Cardiac muscle cell (in vitro differentiated cells and primary cell): ENCODE results near the gene NFATC1. TPM values are rescaled to one million over a fixed set of nuclear protein-coding genes. Genes with fewer than 3 reads are reported as not detected.

Experiments used
- DNase-seq, 2 donors: peaks; one replicate each; pipeline versions ENCODE4 v3.0.0 to v3.0.0-alpha.2; 2010 to 2017; ENCODE audit warnings: low read depth in 1 of 2, low spot score in 1 of 2
- H3K27ac ChIP-seq: fragments of 200-600 bp; sonication (generic); 2 replicates; pipeline ENCODE4 v1.5.1; 2016
- H3K27me3 ChIP-seq: fragments of 200-600 bp; sonication (generic); 2 replicates; pipeline ENCODE4 v1.6.0; 2016; ENCODE audit warnings: control low read depth
- H3K36me3 ChIP-seq: fragments of 200-600 bp; sonication (generic); 2 replicates; pipeline ENCODE4 v1.5.1; 2016; ENCODE audit warnings: control low read depth
- H3K4me1 ChIP-seq: fragments of 200-600 bp; sonication (generic); 2 replicates; pipeline ENCODE4 v1.8.1; 2017; ENCODE audit warnings: low read depth, mild to moderate bottlenecking, mixed run types
- H3K4me3 ChIP-seq: fragments of 200-600 bp; sonication (generic); 2 replicates; pipeline ENCODE4 v1.5.1; 2016; ENCODE audit warnings: mild to moderate bottlenecking
- H3K9me3 ChIP-seq: fragments of 200-600 bp; sonication (generic); 2 replicates; pipeline ENCODE4 v1.5.1; 2017; ENCODE audit warnings: low read depth, mild to moderate bottlenecking, control low read depth
- polyA plus RNA-seq: library from polyadenylated mRNA; unstranded; fragments of >200 nt; fragmentation: Nextera tagmentation; extraction: Ambion mirVana; gene quantifications from 2 replicates; pipeline ENCODE4 v1.2.1, GENCODE V29; 2016
- total RNA-seq: library from RNA; depleted of rRNA; stranded (reverse); fragments of >200 nt; gene quantifications from 2 replicates; pipeline ENCODE4 v1.2.3, GENCODE V29; 2016
- TF ChIP-seq, protein P1 (sequence below): IDR thresholded peaks from 2 replicates; pipeline ENCODE4 v1.5.1; 2012; ENCODE audit warnings: low read depth, mild to moderate bottlenecking, low read length

Gene NFATC1
- total and polyA plus RNA-seq, 2 experiments from 2014 or later = 10.8 to 11.7 TPM

DNA sequence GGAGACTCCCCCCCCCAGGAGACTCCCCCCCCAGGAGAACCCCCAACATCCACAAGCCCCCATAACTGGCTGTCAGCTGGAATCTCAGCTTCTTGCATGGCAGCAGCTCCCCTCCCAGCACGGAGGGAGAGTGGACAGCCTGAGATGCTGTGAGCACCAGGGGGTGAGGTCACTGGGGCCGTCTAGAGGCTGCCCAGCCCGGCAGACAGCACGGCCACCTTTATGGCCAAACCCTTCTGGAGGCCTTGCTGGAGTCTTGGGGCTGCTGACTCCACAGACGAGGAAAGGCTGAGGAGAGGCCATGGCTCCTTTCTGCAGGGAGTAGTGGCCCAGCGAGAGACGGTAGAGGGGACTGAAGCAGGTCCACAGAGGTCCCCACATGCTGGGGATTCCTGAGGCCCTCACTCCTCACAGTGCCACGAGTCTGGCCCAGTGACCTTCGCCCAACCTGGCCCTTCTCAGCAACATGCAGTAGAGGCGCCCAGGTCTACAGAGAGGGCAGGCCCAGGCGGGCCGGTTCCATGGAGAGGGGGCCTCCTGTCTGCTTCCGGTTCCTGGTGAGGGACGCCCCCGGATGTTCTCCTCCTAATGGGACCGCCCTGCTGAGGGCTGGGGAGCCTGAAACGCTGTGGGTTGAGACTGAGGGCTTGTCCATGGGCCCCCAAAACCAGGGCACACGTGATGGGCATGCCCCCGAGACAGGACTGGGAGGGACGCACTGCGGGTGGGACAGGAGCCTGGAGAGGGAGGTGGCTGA is 161.3 kb downstream of the NFATC1 start:
- H3K4me3 ChIP-seq = no peak overlapping the region
- TF ChIP-seq, protein P1, sequence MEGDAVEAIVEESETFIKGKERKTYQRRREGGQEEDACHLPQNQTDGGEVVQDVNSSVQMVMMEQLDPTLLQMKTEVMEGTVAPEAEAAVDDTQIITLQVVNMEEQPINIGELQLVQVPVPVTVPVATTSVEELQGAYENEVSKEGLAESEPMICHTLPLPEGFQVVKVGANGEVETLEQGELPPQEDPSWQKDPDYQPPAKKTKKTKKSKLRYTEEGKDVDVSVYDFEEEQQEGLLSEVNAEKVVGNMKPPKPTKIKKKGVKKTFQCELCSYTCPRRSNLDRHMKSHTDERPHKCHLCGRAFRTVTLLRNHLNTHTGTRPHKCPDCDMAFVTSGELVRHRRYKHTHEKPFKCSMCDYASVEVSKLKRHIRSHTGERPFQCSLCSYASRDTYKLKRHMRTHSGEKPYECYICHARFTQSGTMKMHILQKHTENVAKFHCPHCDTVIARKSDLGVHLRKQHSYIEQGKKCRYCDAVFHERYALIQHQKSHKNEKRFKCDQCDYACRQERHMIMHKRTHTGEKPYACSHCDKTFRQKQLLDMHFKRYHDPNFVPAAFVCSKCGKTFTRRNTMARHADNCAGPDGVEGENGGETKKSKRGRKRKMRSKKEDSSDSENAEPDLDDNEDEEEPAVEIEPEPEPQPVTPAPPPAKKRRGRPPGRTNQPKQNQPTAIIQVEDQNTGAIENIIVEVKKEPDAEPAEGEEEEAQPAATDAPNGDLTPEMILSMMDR = no peak
- DNase-seq = no peak
- H3K4me1 ChIP-seq = no peaks in the 10 kb centered on the region
- H3K27ac ChIP-seq = no peak overlapping the region
- no peaks in the 10 kb centered on the region for H3K9me3 ChIP-seq
- H3K27me3 ChIP-seq = no peaks in the 10 kb centered on the region
- no peaks in the 10 kb centered on the region for H3K36me3 ChIP-seq

- H3K27ac ChIP-seq = no peak overlapping the region
- H3K4me3 ChIP-seq = no peak overlapping the region
- TF ChIP-seq, protein P1 = no peak
- H3K9me3 ChIP-seq = no peaks in the 10 kb centered on the region
- no peaks in the 10 kb centered on the region for H3K36me3 ChIP-seq
- DNase-seq = no peak
- no peaks in the 10 kb centered on the region for H3K27me3 ChIP-seq
- H3K4me1 ChIP-seq = no peaks in the 10 kb centered on the region
Measured at GRCh38 chr18:79558196-79558932, 162.6 kb downstream of the NFATC1 start.

GRCh38 chr18:79558933-79559416 is 163.2 kb downstream of the NFATC1 start:
- Histone ChIP-seq H3K4me3 (no peak overlapping the region), H3K27ac (no peak overlapping the region)

DNA sequence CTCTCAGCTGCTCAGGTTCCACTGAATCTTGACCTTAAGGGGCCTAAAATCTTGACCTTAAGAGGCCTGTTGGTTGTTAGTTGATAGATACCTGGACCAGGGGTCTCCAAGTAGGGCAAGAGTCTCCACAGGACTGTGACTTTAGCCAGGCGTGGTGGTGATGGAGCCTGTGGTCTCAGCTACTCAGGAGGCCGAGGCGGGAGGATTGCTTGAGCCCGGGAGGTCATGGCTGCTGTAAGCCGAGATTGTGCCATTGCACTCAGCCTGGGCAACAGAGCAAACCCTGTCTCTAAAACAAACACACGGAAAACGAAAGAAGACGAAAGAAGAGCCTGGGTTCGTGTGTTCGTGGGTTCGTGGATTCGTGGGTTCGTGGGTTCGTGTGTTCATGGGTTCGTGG is 163.7 kb downstream of the NFATC1 start:
- Histone ChIP-seq H3K27me3 (no peaks in the 10 kb centered on the region), H3K27ac (no peak overlapping the region), H3K9me3 (no peaks in the 10 kb centered on the region), H3K36me3 (no peaks in the 10 kb centered on the region), H3K4me1 (no peaks in the 10 kb centered on the region), H3K4me3 (no peak overlapping the region)
- TF ChIP-seq, protein P1 = no peak
- DNase-seq = no peak

More at GRCh38 chr18:79558933-79559416, 163.2 kb downstream of the NFATC1 start:
- no peak for DNase-seq
- no peaks in the 10 kb centered on the region for H3K4me1 ChIP-seq
- TF ChIP-seq, protein P1 = no peak
- no peaks in the 10 kb centered on the region for H3K27me3 ChIP-seq
- H3K9me3 ChIP-seq = no peaks in the 10 kb centered on the region
- no peaks in the 10 kb centered on the region for H3K36me3 ChIP-seq

GRCh38 chr18:79560042-79560860 is 164.5 kb downstream of the NFATC1 start:
- no peaks in the 10 kb centered on the region for H3K4me1 ChIP-seq
- no peak overlapping the region for H3K4me3 ChIP-seq
- DNase-seq = no peak
- H3K27me3 ChIP-seq = no peaks in the 10 kb centered on the region
- H3K9me3 ChIP-seq = no peaks in the 10 kb centered on the region
- TF ChIP-seq, protein P1 = no peak
- no peak overlapping the region for H3K27ac ChIP-seq
- H3K36me3 ChIP-seq = no peaks in the 10 kb centered on the region
